ENCODE data around the gene RARS2.

The RARS2 gene

GRCh38 chr6:87539554-87539953 is 50.2 kb downstream of the RARS2 start:
- H3K4me3 ChIP-seq (ENCODE audit: low read depth, low read length) = no peak overlapping the region
- TF ChIP-seq MYC (IDR thresholded peaks at IDR 0.05; ENCODE audit: low read depth, low read length) (no peak), CTCF (IDR thresholded peaks at IDR 0.05; ENCODE audit: low read depth, low read length) (no peak), MAX (IDR thresholded peaks at IDR 0.05; ENCODE audit: low read depth, low read length) (no peak), POLR2A (IDR thresholded peaks at IDR 0.05; ENCODE audit: extremely low read depth, insufficient read length) (no peak)
- DNase-seq (ENCODE audit: low read depth) = no peak

- H3K4me3 ChIP-seq (ENCODE audit: low read depth, low read length) = no peak overlapping the region
- TF ChIP-seq MYC (IDR thresholded peaks at IDR 0.05; ENCODE audit: low read depth, low read length) (no peak), POLR2A (IDR thresholded peaks at IDR 0.05; ENCODE audit: extremely low read depth, insufficient read length) (no peak), CTCF (IDR thresholded peaks at IDR 0.05; ENCODE audit: low read depth, low read length) (no peak), MAX (IDR thresholded peaks at IDR 0.05; ENCODE audit: low read depth, low read length) (no peak)
- no peak for DNase-seq (ENCODE audit: low read depth)
Observed at GRCh38 chr6:87538510-87539260, 51.1 kb downstream of the RARS2 start.

- TF ChIP-seq MYC (IDR thresholded peaks at IDR 0.05; ENCODE audit: low read depth, low read length) = no peak
- TF ChIP-seq CTCF (IDR thresholded peaks at IDR 0.05; ENCODE audit: low read depth, low read length) = no peak
- TF ChIP-seq POLR2A (IDR thresholded peaks at IDR 0.05; ENCODE audit: extremely low read depth, insufficient read length) = no peak
- TF ChIP-seq MAX (IDR thresholded peaks at IDR 0.05; ENCODE audit: low read depth, low read length) = no peak
- no peak overlapping the region for H3K4me3 ChIP-seq (ENCODE audit: low read depth, low read length)
- no peak for DNase-seq (ENCODE audit: low read depth)
Observed at GRCh38 chr6:87534377-87535047, 55.3 kb downstream of the RARS2 start.

- no peak for DNase-seq (ENCODE audit: low read depth)
- TF ChIP-seq MYC (IDR thresholded peaks at IDR 0.05; ENCODE audit: low read depth, low read length) = no peak
- no peak for TF ChIP-seq MAX (IDR thresholded peaks at IDR 0.05; ENCODE audit: low read depth, low read length)
- TF ChIP-seq POLR2A (IDR thresholded peaks at IDR 0.05; ENCODE audit: extremely low read depth, insufficient read length) = no peak
- no peak for TF ChIP-seq CTCF (IDR thresholded peaks at IDR 0.05; ENCODE audit: low read depth, low read length)
Observed at GRCh38 chr6:87529221-87529620, 60.6 kb downstream of the RARS2 start.

GRCh38 chr6:87522686-87523085 is 67.1 kb downstream of the RARS2 start:
- no peak for TF ChIP-seq CTCF (IDR thresholded peaks at IDR 0.05; ENCODE audit: low read depth, low read length)
- TF ChIP-seq POLR2A (IDR thresholded peaks at IDR 0.05; ENCODE audit: extremely low read depth, insufficient read length) = no peak
- TF ChIP-seq MAX (IDR thresholded peaks at IDR 0.05; ENCODE audit: low read depth, low read length) = no peak
- no peak for TF ChIP-seq MYC (IDR thresholded peaks at IDR 0.05; ENCODE audit: low read depth, low read length)
- no peak overlapping the region for H3K4me3 ChIP-seq (ENCODE audit: low read depth, low read length)
- DNase-seq (ENCODE audit: low read depth) = no peak

More at GRCh38 chr6:87529221-87529620, 60.6 kb downstream of the RARS2 start:
- no peak overlapping the region for H3K4me3 ChIP-seq (ENCODE audit: low read depth, low read length)

Measured in NB4 (cell line).